ENCODE measurements around the gene LY6G5C.

- TF ChIP-seq POLR2A (IDR thresholded peaks at IDR 0.05) (no peak), CTCF (IDR thresholded peaks at IDR 0.05) (no peak), EP300 (IDR thresholded peaks at IDR 0.05) (no peak)
These were observed 37.4 kb upstream of the LY6G5C start for GRCh38 chr6:31718265-31718664.

All from ovary (tissue), 3 donors.